Neuronal stem cell (in vitro differentiated cells): ENCODE measurements around the gene KLC4.

Experiments
- DNase-seq: peaks from one replicate; pipeline ENCODE4 v3.0.0-alpha.2; 2013; ENCODE audit warnings: low spot score
- H2AFZ ChIP-seq: one replicate; pipeline ENCODE4 v1.6.1; 2013; ENCODE audit warnings: mild to moderate bottlenecking, low read length, inconsistent platforms
- H2AK5ac ChIP-seq: 2 replicates; pipeline ENCODE4 v1.6.1; 2013; ENCODE audit warnings: low read depth, mild to moderate bottlenecking, inconsistent platforms, low read length, moderate library complexity, mixed read lengths
- H2BK120ac ChIP-seq: 2 replicates; pipeline ENCODE4 v1.6.1; 2013; ENCODE audit warnings: low read depth, mild to moderate bottlenecking, inconsistent platforms, low read length, moderate library complexity, mixed read lengths
- H2BK12ac ChIP-seq: one replicate; pipeline ENCODE4 v1.6.1; 2013; ENCODE audit warnings: low read length, inconsistent platforms
- H2BK15ac ChIP-seq: 2 replicates; pipeline ENCODE4 v1.6.1; 2013; ENCODE audit warnings: mild to moderate bottlenecking, low read length, inconsistent platforms, mixed read lengths
- H2BK5ac ChIP-seq: one replicate; pipeline ENCODE4 v1.6.1; 2013; ENCODE audit warnings: inconsistent platforms, mild to moderate bottlenecking, low read length, moderate library complexity
- H3K14ac ChIP-seq: one replicate; pipeline ENCODE4 v1.6.1; 2013; ENCODE audit warnings: low read length, inconsistent platforms
- H3K18ac ChIP-seq: 2 replicates; pipeline ENCODE4 v1.6.1; 2013; ENCODE audit warnings: low read length, inconsistent platforms
- H3K23ac ChIP-seq: 2 replicates; pipeline ENCODE4 v1.6.1; 2013; ENCODE audit warnings: low read depth, mild to moderate bottlenecking, mixed read lengths, low read length, inconsistent platforms; ENCODE audit not compliant: poor library complexity
- H3K27ac ChIP-seq: replicated peaks from 3 replicates; pipeline ENCODE4 v1.5.1; 2013; ENCODE audit warnings: low read length, inconsistent platforms
- H3K27me3 ChIP-seq, 3 experiments: 2 replicates each; pipeline ENCODE4 v1.6.1; 2013; ENCODE audit warnings: low read length in 3 of 3, mild to moderate bottlenecking in 2 of 3, inconsistent platforms in 1 of 3, low read depth in 1 of 3, mixed read lengths in 1 of 3, moderate library complexity in 1 of 3; ENCODE audit not compliant: control insufficient read depth in 3 of 3, insufficient read depth in 3 of 3
- H3K36me3 ChIP-seq, 2 donors: replicated peaks in 1 of 2; 2 replicates each; pipeline ENCODE4 v1.6.1; 2013; ENCODE audit warnings: low read length in 2 of 2; ENCODE audit not compliant: control insufficient read depth in 2 of 2, insufficient read depth in 2 of 2
- H3K4ac ChIP-seq: 2 replicates; pipeline ENCODE4 v1.6.1; 2013; ENCODE audit warnings: inconsistent platforms, mild to moderate bottlenecking, low read length, moderate library complexity
- H3K4me1 ChIP-seq, 2 donors: 1 replicate in 1 of 2; 2 replicates in 1 of 2; pipeline ENCODE4 v1.6.1; 2013; ENCODE audit warnings: low read length in 2 of 2, low read depth in 1 of 2; ENCODE audit not compliant: control insufficient read depth in 2 of 2, insufficient read depth in 1 of 2
- H3K4me2 ChIP-seq: one replicate; pipeline ENCODE4 v1.6.1; 2013; ENCODE audit warnings: mild to moderate bottlenecking, low read length, inconsistent platforms; ENCODE audit not compliant: insufficient read depth, poor library complexity, severe bottlenecking
- H3K4me3 ChIP-seq, 2 donors: 2 replicates each; pipeline ENCODE4 v1.5.1; 2013; ENCODE audit warnings: low read length in 2 of 2, mild to moderate bottlenecking in 2 of 2, inconsistent platforms in 1 of 2, moderate library complexity in 1 of 2
- H3K79me1 ChIP-seq: one replicate; pipeline ENCODE4 v1.6.1; 2013; ENCODE audit warnings: low read depth, mild to moderate bottlenecking, inconsistent platforms, low read length, moderate library complexity
- H3K9ac ChIP-seq: one replicate; pipeline ENCODE4 v1.6.1; 2013; ENCODE audit warnings: mild to moderate bottlenecking, low read depth, low read length, inconsistent platforms; ENCODE audit not compliant: poor library complexity
- H3K9me3 ChIP-seq, 2 donors: replicated peaks in 1 of 2; 2 replicates each; pipeline versions ENCODE3 to v1.6.1; 2013; ENCODE audit warnings: low read length in 2 of 2, mild to moderate bottlenecking in 2 of 2, inconsistent platforms in 1 of 2, low read depth in 1 of 2, mixed read lengths in 1 of 2, moderate library complexity in 1 of 2; ENCODE audit not compliant: control insufficient read depth in 2 of 2, insufficient read depth in 1 of 2
- H4K8ac ChIP-seq: one replicate; pipeline ENCODE4 v1.6.1; 2013; ENCODE audit warnings: low read depth, mild to moderate bottlenecking, inconsistent platforms, low read length, moderate library complexity
- H4K91ac ChIP-seq: one replicate; pipeline ENCODE4 v1.6.1; 2013; ENCODE audit warnings: low read length, low read depth, mild to moderate bottlenecking, inconsistent platforms; ENCODE audit not compliant: poor library complexity
- WGBS, 2 donors: extraction: QIAGEN DNeasy Blood & Tissue Kit; methylation state at CpG; one replicate each; pipeline ENCODE4 v1.1.7; 2013; ENCODE audit warnings: missing lambda C conversion rate in 2 of 2, mixed read lengths in 1 of 2; ENCODE audit not compliant: insufficient read length in 2 of 2, insufficient replicate concordance in 1 of 2; ENCODE audit errors: extremely low coverage in 2 of 2; 5-methylcytosine and 5-hydroxymethylcytosine counted together

KLC4 gene

DNA sequence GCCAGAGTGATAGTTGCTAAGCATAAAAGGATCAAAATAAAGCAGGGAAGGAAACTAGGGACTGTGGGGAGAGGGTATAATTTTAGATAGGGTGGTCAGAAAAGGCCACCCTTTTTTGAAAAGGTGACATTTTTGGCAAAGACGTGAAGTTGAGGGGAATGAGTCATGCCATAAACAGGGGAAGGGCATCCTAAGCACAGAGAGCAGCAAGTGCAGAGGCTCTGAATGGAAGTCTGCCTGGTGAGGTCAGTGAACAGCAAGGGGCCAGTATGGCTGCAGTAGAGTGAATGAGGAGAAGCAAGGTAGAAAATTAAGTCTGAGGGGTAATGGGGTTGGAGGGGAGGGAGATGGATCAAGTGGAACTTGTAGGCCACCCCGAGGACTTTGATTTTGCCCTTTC, 2.4 kb downstream of the KLC4 start:
- H3K23ac ChIP-seq: no peak overlapping the region
- no peak overlapping the region for H2BK5ac ChIP-seq
- no peak overlapping the region for H2AFZ ChIP-seq
- no peak overlapping the region for H2AK5ac ChIP-seq
- no peak overlapping the region for H3K4me2 ChIP-seq
- H2BK120ac ChIP-seq: no peak overlapping the region
- H3K4me1 ChIP-seq: peaks cover 6 to 10% of the 10 kb centered on the region in 2 donors
- H3K27ac ChIP-seq: no peak overlapping the region
- whole genome bisulfite sequencing, 2 donors: no CpG with 5 or more reads among the region's 2 CpGs
- no peak overlapping the region for H2BK12ac ChIP-seq
- H3K79me1 ChIP-seq: peaks cover 8% of the 10 kb centered on the region
- DNase-seq: no peak
- H3K9ac ChIP-seq: no peak overlapping the region
- no peak overlapping the region for H3K14ac ChIP-seq
- H2BK15ac ChIP-seq: no peak overlapping the region
- no peak overlapping the region for H4K91ac ChIP-seq
- no peak overlapping the region for H3K4me3 ChIP-seq
- no peaks in the 10 kb centered on the region for H3K27me3 ChIP-seq
- no peak overlapping the region for H3K4ac ChIP-seq
- peaks cover 4 to 24% of the 10 kb centered on the region in 2 donors for H3K36me3 ChIP-seq
- no peaks in the 10 kb centered on the region for H3K9me3 ChIP-seq
- H3K18ac ChIP-seq: no peak overlapping the region
- no peak overlapping the region for H4K8ac ChIP-seq

DNA sequence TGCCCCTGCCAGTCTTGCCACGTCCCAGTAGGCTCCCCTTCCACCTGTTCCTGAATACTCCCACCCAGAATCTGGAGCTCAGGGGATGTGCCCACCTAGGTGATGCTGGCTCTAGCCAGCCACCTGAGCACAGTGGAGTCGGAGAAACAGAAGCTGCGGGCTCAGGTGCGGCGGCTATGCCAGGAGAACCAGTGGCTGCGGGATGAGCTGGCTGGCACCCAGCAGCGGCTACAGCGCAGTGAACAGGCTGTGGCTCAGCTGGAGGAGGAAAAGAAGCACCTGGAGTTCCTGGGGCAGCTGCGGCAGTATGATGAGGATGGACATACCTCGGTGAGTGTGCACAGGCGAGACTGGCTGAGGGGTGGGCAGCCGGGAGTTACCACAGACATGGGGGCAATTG, 3.4 kb downstream of the KLC4 start:
- Histone ChIP-seq H3K23ac (no peak overlapping the region), H2BK120ac (no peak overlapping the region), H3K9ac (peak overlapping the region; percentile 14), H3K36me3 (peaks cover 4 to 19% of the 10 kb centered on the region in 2 donors), H4K8ac (no peak overlapping the region), H3K27ac (no peak overlapping the region), H3K18ac (no peak overlapping the region), H3K27me3 (no peaks in the 10 kb centered on the region), H3K79me1 (peaks cover 8% of the 10 kb centered on the region), H3K9me3 (no peaks in the 10 kb centered on the region), H3K4ac (no peak overlapping the region), H2AK5ac (no peak overlapping the region), H2BK5ac (no peak overlapping the region), H3K4me3 (no peak overlapping the region), H3K4me1 (peaks cover 6 to 10% of the 10 kb centered on the region in 2 donors), H4K91ac (no peak overlapping the region), H2BK12ac (no peak overlapping the region), H3K4me2 (no peak overlapping the region), H2BK15ac (no peak overlapping the region), H3K14ac (no peak overlapping the region), H2AFZ (no peak overlapping the region)
- no peak for DNase-seq
- WGBS, 2 donors: no CpG with 5 or more reads among the region's 12 CpGs

DNA sequence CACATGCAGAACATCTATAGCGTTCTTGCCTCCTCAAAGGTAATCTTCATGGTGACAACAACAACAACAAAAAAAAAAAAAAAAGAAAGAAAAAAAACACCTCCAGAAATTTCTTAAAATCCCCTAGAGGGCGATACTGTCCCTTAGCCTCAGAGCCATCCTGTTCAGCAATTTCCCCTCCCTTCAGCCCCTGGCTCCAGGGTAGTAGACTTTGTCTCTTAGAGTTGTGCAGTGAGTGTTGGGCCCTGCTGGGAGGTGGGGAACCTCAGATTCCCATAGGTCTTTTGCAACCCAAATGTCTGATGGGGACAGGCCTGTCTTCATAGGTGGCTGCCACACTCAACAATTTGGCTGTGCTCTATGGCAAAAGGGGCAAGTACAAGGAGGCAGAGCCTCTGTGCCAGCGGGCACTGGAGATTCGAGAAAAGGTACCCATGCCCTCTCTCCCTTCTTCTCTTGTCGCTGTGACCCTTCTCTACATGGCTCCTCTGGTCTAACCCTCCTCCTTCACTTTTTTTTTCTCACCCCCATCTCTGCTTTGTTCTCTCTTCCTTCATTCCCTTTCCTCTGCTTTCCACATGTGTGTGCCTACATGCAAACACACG, 10.7 kb downstream of the KLC4 start:
- no peak overlapping the region for H4K91ac ChIP-seq
- H3K18ac ChIP-seq: no peak overlapping the region
- no peaks in the 10 kb centered on the region for H3K9me3 ChIP-seq
- no peak overlapping the region for H2AK5ac ChIP-seq
- H2BK120ac ChIP-seq: no peak overlapping the region
- peaks cover 4% of the 10 kb centered on the region for H3K79me1 ChIP-seq
- no peak overlapping the region for H2BK5ac ChIP-seq
- no peaks in the 10 kb centered on the region for H3K27me3 ChIP-seq
- no peak overlapping the region for H2BK15ac ChIP-seq
- H3K14ac ChIP-seq: no peak overlapping the region
- no peak overlapping the region for H3K23ac ChIP-seq
- WGBS, 2 donors: no CpG with 5 or more reads among the region's 6 CpGs
- peaks cover 8 to 21% of the 10 kb centered on the region in 2 donors for H3K36me3 ChIP-seq
- DNase-seq: no peak
- H4K8ac ChIP-seq: no peak overlapping the region
- H3K4ac ChIP-seq: no peak overlapping the region
- H3K4me2 ChIP-seq: no peak overlapping the region
- H3K4me3 ChIP-seq: no peak overlapping the region
- H2AFZ ChIP-seq: no peak overlapping the region
- no peak overlapping the region for H3K9ac ChIP-seq
- H3K27ac ChIP-seq: no peak overlapping the region
- H3K4me1 ChIP-seq: peaks cover 5 to 10% of the 10 kb centered on the region in 2 donors
- peak overlapping the region; percentile 18 for H2BK12ac ChIP-seq

DNA sequence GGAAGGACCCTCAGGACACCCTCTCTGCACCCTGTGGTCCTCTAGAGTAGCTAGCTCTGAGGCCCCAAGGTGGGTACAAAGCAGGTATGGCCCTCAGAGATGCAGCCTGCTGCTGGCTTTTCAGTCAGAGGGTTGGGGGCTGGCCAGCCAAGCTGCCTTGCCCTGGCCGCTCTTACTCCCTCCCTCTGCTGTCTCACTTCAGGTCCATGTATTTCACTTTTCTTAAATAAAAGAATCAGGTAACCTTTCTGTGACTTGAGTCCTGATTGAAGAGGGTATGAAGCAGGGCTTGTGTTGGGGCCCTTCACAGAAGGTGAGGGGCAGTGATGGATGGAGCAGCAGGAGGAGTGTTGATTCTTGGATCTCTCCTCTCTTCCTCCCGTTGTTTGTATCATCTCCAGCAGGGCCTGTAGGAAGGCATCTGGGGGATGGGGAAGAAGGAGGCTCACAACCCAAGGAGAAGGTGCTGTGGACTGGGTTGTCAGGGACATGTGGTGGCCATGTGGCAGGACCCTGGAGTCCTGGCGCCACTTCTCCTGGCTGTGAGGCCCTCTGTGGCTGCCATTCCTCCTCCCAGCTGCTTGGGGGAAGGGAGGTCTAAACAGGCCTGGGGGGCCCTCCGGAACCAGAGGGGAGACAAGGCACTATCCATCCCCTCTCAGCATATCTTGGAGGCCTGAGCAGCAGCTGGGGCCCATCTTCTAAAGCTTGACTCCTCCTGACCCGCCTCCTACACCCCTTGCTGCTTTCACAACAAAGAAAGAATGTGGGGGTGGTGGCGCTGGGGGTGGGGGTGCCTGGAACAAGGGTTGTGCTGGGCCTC, 15.6 kb downstream of the KLC4 start:
- Histone ChIP-seq H3K4me2 (peak overlapping the region; percentile 41), H2BK120ac (peak overlapping the region; percentile 11), H3K4ac (no peak overlapping the region), H2BK5ac (no peak overlapping the region), H3K9ac (no peak overlapping the region), H3K14ac (no peak overlapping the region), H2BK12ac (peak overlapping the region; percentile 80), H3K36me3 (peaks cover 4 to 7% of the 10 kb centered on the region in 2 donors), H2AFZ (peak overlapping the region; percentile 92), H3K79me1 (peaks cover 6% of the 10 kb centered on the region), H4K91ac (no peak overlapping the region), H3K4me3 (peak overlapping the region in 1 of 2 donors; percentile 98), H4K8ac (no peak overlapping the region), H3K18ac (peak overlapping the region; percentile 53), H3K27me3 (no peaks in the 10 kb centered on the region), H3K4me1 (peaks cover 18 to 27% of the 10 kb centered on the region in 2 donors), H3K9me3 (no peaks in the 10 kb centered on the region), H2AK5ac (peak overlapping the region; percentile 5), H2BK15ac (peak overlapping the region; percentile 44), H3K23ac (no peak overlapping the region), H3K27ac (peak overlapping the region; percentile 37)
- DNase-seq: no peak
- no CpG with 5 or more reads among the region's 6 CpGs for WGBS, 2 donors
